Endothelial cell of umbilical vein (primary cell): ENCODE results near the gene ABCB9.

Experiments
- CTCF ChIP-seq, 2 donors: IDR thresholded peaks; 1 replicate in 1 of 2; 2 replicates in 1 of 2; pipeline ENCODE4 v1.5.1; 2011; ENCODE audit warnings: low read length in 2 of 2, mild to moderate bottlenecking in 2 of 2, moderate library complexity in 2 of 2, control low read depth in 1 of 2, inconsistent platforms in 1 of 2, low read depth in 1 of 2; ENCODE audit not compliant: insufficient read depth in 1 of 2; ENCODE audit errors: extremely low read depth in 1 of 2
- FOS ChIP-seq: IDR thresholded peaks from 2 replicates; pipeline ENCODE4 v1.6.1; 2011; ENCODE audit warnings: mild to moderate bottlenecking, low read length, moderate library complexity, borderline replicate concordance; ENCODE audit not compliant: insufficient read depth
- POLR2A ChIP-seq: IDR thresholded peaks from 2 replicates; pipeline ENCODE4 v1.6.1; 2012; ENCODE audit warnings: low read depth, mild to moderate bottlenecking, control low read depth, low read length
- POLR2AphosphoS5 ChIP-seq: IDR thresholded peaks from 2 replicates; pipeline ENCODE4 v1.6.1; 2012; ENCODE audit warnings: low read depth, mild to moderate bottlenecking, control low read depth, low read length, moderate library complexity; ENCODE audit not compliant: insufficient read depth

DNA sequence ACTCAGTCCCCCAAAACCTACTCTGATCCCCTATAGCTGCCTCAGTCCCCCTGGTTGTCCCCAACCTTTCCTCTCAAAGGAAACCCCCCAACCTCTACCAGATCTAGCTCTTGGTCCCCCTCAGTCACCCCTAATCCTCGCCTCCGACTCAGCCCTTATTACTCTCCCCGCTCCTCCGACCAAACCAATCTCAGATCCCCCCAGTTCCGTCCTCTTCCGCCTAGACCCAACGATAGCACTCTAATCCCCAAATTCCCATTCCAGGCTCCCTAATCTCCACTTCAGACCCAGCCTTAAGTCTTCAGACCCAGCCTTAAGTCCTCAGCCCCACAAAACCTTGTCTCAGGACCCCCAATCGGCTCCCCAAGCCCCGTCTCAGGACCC is 71.0 kb downstream of the ABCB9 start:
- TF ChIP-seq POLR2A (no peak), CTCF (IDR thresholded peaks at IDR 0.05; ENCODE audit: extremely low read depth in 1 of 2, insufficient read depth in 1 of 2, low read depth in 1 of 2, low read length in 2 of 2) (no peak), FOS (no peak), POLR2AphosphoS5 (no peak)
